HepG2 (cell line): ENCODE measurements around the gene RABGAP1. TPM values are rescaled to one million over a fixed set of nuclear protein-coding genes. Genes with fewer than 3 reads are reported as not detected.

Experiments
- CC2D1A ChIP-seq: sonication (generic); formaldehyde crosslinking; IDR thresholded peaks from 2 replicates; pipeline ENCODE4 v1.8.1; 2023; ENCODE audit warnings: mild to moderate bottlenecking, missing genetic modification reagents
- DMAP1 ChIP-seq: IDR thresholded peaks from 2 replicates; pipeline ENCODE4 v1.6.1; 2016
- FOXA1 ChIP-seq, 2 experiments: fragments of 450-650 bp in 1 of 2; sonication (generic) in 1 of 2; formaldehyde crosslinking in 1 of 2; IDR thresholded peaks; 2 replicates each; pipeline versions ENCODE4 v1.4.0 to v1.6.1; 2016 to 2020; ENCODE audit warnings: missing genetic modification reagents in 1 of 2
- HOXA3 ChIP-seq: sonication (generic); formaldehyde crosslinking; IDR thresholded peaks from 2 replicates; pipeline ENCODE4 v1.5.0; 2020; ENCODE audit warnings: missing genetic modification reagents
- SAFB2 ChIP-seq: sonication (generic); formaldehyde crosslinking; IDR thresholded peaks from 2 replicates; pipeline ENCODE4 v1.5.1; 2020; ENCODE audit warnings: missing genetic modification reagents, low read depth, mild to moderate bottlenecking, borderline replicate concordance
- SMYD3 ChIP-seq: sonication (generic); formaldehyde crosslinking; IDR thresholded peaks from 2 replicates; pipeline ENCODE4 v1.8.1; 2023; ENCODE audit warnings: mild to moderate bottlenecking, missing genetic modification reagents
- TP53 ChIP-seq: sonication (generic); formaldehyde crosslinking; conservative IDR thresholded peaks from 2 replicates; pipeline ENCODE4 v1.4.0; 2020; ENCODE audit warnings: missing genetic modification reagents
- ZFP41 ChIP-seq: sonication (generic); formaldehyde crosslinking; IDR thresholded peaks from 2 replicates; pipeline ENCODE4 v1.4.0; 2020; ENCODE audit warnings: mild to moderate bottlenecking, missing genetic modification reagents, borderline replicate concordance
- ZNF101 ChIP-seq: sonication (generic); formaldehyde crosslinking; IDR thresholded peaks from 2 replicates; pipeline ENCODE4 v1.4.0; 2020; ENCODE audit warnings: mild to moderate bottlenecking, low read depth, missing genetic modification reagents, borderline replicate concordance
- ZNF17 ChIP-seq: sonication (generic); formaldehyde crosslinking; IDR thresholded peaks from 2 replicates; pipeline ENCODE4 v1.5.0; 2020; ENCODE audit warnings: mild to moderate bottlenecking, missing genetic modification reagents
- ZNF562 ChIP-seq: sonication (generic); formaldehyde crosslinking; IDR thresholded peaks from 2 replicates; pipeline ENCODE4 v1.8.0; 2022; ENCODE audit warnings: missing genetic modification reagents, borderline replicate concordance
- ZNF644 ChIP-seq: IDR thresholded peaks from 2 replicates; pipeline ENCODE4 v1.6.1; 2016; ENCODE audit warnings: low read depth
- ZNF737 ChIP-seq: sonication (generic); formaldehyde crosslinking; IDR thresholded peaks from 2 replicates; pipeline ENCODE4 v1.5.0; 2020; ENCODE audit warnings: missing genetic modification reagents, mild to moderate bottlenecking, borderline replicate concordance
- ZNF790 ChIP-seq: sonication (generic); formaldehyde crosslinking; IDR thresholded peaks from 2 replicates; pipeline ENCODE4 v1.8.0; 2022; ENCODE audit warnings: missing genetic modification reagents, mild to moderate bottlenecking, borderline replicate concordance
- polyA plus RNA-seq, 8 experiments: library from polyadenylated mRNA; depleted of rRNA in 3 of 8; stranded (reverse) in 7 of 8; unstranded in 1 of 8; fragments of >200 nt; fragmentation: Illumina TruSeq in 4 of 8; extraction: Trizol in 4 of 8; gene quantifications; 2 replicates each; pipeline versions ENCODE4 v1.2.1 to v1.2.3, GENCODE V29; 2011 to 2016; ENCODE audit warnings: low read depth in 4 of 8, missing spikeins in 1 of 8, mixed read lengths in 1 of 8; ENCODE audit not compliant: insufficient read depth in 1 of 8
- total RNA-seq, 5 experiments: library from RNA; depleted of rRNA; stranded (reverse); fragments of >200 nt; fragmentation: Illumina TruSeq; extraction: Trizol; gene quantifications; 2 replicates each; pipeline ENCODE4 v1.2.3, GENCODE V29; 2016; ENCODE audit warnings: low read depth in 1 of 5
- TF ChIP-seq, protein P1 (sequence below): sonication (generic); formaldehyde crosslinking; IDR thresholded peaks from 2 replicates; pipeline ENCODE4 v1.4.0; 2020; ENCODE audit warnings: missing genetic modification reagents, borderline replicate concordance
- TF ChIP-seq, protein P2 (sequence below): sonication (generic); formaldehyde crosslinking; IDR thresholded peaks from 2 replicates; pipeline ENCODE4 v1.9.0; 2021; ENCODE audit warnings: missing genetic modification reagents, borderline replicate concordance
- TF ChIP-seq, protein P3 (sequence below): sonication (generic); formaldehyde crosslinking; IDR thresholded peaks from 2 replicates; pipeline ENCODE4 v1.4.0; 2020; ENCODE audit warnings: mild to moderate bottlenecking, missing genetic modification reagents
- TF ChIP-seq, protein P4 (sequence below): sonication (generic); formaldehyde crosslinking; IDR thresholded peaks from 2 replicates; pipeline ENCODE4 v1.5.0; 2020; ENCODE audit warnings: mild to moderate bottlenecking, missing genetic modification reagents, moderate library complexity
- TF ChIP-seq, protein P5 (sequence below): sonication (generic); formaldehyde crosslinking; IDR thresholded peaks from 2 replicates; pipeline ENCODE4 v1.5.0; 2020; ENCODE audit warnings: missing genetic modification reagents, mild to moderate bottlenecking, borderline replicate concordance

Gene RABGAP1
- total and polyA plus RNA-seq, 2 of the 13 experiments (the other 11 are each of a cell fraction or from before 2014, with no cell fraction given) = 19.1 to 19.3 TPM

DNA sequence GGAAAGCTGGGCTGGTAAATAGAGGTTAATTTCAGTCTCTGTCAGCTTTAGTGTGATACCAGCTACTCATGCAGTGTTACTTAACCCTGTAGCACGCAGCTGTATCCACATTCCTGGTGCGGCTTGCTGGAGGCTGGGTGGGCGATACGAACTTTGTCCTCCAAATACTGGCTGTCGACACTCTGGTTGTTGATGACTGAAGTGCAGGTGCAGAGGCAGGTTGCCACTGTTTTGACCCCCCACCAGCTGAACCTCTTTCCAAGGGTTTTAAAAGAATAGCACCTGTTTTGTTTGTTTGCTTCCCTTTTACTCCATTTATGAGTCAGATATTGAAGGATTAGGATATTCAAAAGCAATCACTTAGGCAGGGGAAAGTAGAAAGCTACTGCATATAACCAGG, 4.4 kb upstream of the RABGAP1 start (continued):
- TF ChIP-seq, protein P1, sequence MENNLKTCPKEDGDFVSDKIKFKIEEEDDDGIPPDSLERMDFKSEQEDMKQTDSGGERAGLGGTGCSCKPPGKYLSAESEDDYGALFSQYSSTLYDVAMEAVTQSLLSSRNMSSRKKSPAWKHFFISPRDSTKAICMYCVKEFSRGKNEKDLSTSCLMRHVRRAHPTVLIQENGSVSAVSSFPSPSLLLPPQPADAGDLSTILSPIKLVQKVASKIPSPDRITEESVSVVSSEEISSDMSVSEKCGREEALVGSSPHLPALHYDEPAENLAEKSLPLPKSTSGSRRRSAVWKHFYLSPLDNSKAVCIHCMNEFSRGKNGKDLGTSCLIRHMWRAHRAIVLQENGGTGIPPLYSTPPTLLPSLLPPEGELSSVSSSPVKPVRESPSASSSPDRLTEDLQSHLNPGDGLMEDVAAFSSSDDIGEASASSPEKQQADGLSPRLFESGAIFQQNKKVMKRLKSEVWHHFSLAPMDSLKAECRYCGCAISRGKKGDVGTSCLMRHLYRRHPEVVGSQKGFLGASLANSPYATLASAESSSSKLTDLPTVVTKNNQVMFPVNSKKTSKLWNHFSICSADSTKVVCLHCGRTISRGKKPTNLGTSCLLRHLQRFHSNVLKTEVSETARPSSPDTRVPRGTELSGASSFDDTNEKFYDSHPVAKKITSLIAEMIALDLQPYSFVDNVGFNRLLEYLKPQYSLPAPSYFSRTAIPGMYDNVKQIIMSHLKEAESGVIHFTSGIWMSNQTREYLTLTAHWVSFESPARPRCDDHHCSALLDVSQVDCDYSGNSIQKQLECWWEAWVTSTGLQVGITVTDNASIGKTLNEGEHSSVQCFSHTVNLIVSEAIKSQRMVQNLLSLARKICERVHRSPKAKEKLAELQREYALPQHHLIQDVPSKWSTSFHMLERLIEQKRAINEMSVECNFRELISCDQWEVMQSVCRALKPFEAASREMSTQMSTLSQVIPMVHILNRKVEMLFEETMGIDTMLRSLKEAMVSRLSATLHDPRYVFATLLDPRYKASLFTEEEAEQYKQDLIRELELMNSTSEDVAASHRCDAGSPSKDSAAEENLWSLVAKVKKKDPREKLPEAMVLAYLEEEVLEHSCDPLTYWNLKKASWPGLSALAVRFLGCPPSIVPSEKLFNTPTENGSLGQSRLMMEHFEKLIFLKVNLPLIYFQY = no peak
- TF ChIP-seq, protein P2, sequence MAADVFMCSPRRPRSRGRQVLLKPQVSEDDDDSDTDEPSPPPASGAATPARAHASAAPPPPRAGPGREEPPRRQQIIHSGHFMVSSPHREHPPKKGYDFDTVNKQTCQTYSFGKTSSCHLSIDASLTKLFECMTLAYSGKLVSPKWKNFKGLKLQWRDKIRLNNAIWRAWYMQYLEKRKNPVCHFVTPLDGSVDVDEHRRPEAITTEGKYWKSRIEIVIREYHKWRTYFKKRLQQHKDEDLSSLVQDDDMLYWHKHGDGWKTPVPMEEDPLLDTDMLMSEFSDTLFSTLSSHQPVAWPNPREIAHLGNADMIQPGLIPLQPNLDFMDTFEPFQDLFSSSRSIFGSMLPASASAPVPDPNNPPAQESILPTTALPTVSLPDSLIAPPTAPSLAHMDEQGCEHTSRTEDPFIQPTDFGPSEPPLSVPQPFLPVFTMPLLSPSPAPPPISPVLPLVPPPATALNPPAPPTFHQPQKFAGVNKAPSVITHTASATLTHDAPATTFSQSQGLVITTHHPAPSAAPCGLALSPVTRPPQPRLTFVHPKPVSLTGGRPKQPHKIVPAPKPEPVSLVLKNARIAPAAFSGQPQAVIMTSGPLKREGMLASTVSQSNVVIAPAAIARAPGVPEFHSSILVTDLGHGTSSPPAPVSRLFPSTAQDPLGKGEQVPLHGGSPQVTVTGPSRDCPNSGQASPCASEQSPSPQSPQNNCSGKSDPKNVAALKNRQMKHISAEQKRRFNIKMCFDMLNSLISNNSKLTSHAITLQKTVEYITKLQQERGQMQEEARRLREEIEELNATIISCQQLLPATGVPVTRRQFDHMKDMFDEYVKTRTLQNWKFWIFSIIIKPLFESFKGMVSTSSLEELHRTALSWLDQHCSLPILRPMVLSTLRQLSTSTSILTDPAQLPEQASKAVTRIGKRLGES (CRISPR knock-in tag) = no peak
- TF ChIP-seq ZNF790 (CRISPR knock-in tag) (no peak), SAFB2 (CRISPR knock-in tag) (no peak), ZFP41 (CRISPR knock-in tag) (no peak), HOXA3 (CRISPR knock-in tag) (peak; percentile 49; the same call in 1 of the 2 replicates), DMAP1 (peak; percentile 66), ZNF737 (CRISPR knock-in tag) (no peak), SMYD3 (no peak), ZNF562 (CRISPR knock-in tag) (no peak), ZNF101 (no peak), ZNF17 (no peak), TP53 (CRISPR knock-in tag) (no peak), FOXA1 (IDR thresholded peaks at IDR 0.05) (no peak), FOXA1 (CRISPR knock-in tag; IDR thresholded peaks at IDR 0.05) (peak; percentile 51; the same call in 1 of the 2 replicates), CC2D1A (CRISPR knock-in tag) (no peak), ZNF644 (peak; percentile 60; the same call in 1 of the 2 replicates)
- TF ChIP-seq, protein P3, sequence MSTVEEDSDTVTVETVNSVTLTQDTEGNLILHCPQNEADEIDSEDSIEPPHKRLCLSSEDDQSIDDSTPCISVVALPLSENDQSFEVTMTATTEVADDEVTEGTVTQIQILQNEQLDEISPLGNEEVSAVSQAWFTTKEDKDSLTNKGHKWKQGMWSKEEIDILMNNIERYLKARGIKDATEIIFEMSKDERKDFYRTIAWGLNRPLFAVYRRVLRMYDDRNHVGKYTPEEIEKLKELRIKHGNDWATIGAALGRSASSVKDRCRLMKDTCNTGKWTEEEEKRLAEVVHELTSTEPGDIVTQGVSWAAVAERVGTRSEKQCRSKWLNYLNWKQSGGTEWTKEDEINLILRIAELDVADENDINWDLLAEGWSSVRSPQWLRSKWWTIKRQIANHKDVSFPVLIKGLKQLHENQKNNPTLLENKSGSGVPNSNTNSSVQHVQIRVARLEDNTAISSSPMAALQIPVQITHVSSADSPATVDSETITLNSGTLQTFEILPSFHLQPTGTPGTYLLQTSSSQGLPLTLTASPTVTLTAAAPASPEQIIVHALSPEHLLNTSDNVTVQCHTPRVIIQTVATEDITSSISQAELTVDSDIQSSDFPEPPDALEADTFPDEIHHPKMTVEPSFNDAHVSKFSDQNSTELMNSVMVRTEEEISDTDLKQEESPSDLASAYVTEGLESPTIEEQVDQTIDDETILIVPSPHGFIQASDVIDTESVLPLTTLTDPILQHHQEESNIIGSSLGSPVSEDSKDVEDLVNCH (CRISPR knock-in tag) = no peak
- TF ChIP-seq, protein P4, sequence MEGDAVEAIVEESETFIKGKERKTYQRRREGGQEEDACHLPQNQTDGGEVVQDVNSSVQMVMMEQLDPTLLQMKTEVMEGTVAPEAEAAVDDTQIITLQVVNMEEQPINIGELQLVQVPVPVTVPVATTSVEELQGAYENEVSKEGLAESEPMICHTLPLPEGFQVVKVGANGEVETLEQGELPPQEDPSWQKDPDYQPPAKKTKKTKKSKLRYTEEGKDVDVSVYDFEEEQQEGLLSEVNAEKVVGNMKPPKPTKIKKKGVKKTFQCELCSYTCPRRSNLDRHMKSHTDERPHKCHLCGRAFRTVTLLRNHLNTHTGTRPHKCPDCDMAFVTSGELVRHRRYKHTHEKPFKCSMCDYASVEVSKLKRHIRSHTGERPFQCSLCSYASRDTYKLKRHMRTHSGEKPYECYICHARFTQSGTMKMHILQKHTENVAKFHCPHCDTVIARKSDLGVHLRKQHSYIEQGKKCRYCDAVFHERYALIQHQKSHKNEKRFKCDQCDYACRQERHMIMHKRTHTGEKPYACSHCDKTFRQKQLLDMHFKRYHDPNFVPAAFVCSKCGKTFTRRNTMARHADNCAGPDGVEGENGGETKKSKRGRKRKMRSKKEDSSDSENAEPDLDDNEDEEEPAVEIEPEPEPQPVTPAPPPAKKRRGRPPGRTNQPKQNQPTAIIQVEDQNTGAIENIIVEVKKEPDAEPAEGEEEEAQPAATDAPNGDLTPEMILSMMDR (CRISPR knock-in tag) = no peak
- TF ChIP-seq, protein P5, sequence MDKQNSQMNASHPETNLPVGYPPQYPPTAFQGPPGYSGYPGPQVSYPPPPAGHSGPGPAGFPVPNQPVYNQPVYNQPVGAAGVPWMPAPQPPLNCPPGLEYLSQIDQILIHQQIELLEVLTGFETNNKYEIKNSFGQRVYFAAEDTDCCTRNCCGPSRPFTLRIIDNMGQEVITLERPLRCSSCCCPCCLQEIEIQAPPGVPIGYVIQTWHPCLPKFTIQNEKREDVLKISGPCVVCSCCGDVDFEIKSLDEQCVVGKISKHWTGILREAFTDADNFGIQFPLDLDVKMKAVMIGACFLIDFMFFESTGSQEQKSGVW (CRISPR knock-in tag) = no peak
